Measurements from ENCODE around the gene PGLYRP2.

Gene PGLYRP2

GRCh38 chr19:15456441-15456840 lies 22.9 kb downstream of the PGLYRP2 start (continued):
- TF ChIP-seq, protein P1, sequence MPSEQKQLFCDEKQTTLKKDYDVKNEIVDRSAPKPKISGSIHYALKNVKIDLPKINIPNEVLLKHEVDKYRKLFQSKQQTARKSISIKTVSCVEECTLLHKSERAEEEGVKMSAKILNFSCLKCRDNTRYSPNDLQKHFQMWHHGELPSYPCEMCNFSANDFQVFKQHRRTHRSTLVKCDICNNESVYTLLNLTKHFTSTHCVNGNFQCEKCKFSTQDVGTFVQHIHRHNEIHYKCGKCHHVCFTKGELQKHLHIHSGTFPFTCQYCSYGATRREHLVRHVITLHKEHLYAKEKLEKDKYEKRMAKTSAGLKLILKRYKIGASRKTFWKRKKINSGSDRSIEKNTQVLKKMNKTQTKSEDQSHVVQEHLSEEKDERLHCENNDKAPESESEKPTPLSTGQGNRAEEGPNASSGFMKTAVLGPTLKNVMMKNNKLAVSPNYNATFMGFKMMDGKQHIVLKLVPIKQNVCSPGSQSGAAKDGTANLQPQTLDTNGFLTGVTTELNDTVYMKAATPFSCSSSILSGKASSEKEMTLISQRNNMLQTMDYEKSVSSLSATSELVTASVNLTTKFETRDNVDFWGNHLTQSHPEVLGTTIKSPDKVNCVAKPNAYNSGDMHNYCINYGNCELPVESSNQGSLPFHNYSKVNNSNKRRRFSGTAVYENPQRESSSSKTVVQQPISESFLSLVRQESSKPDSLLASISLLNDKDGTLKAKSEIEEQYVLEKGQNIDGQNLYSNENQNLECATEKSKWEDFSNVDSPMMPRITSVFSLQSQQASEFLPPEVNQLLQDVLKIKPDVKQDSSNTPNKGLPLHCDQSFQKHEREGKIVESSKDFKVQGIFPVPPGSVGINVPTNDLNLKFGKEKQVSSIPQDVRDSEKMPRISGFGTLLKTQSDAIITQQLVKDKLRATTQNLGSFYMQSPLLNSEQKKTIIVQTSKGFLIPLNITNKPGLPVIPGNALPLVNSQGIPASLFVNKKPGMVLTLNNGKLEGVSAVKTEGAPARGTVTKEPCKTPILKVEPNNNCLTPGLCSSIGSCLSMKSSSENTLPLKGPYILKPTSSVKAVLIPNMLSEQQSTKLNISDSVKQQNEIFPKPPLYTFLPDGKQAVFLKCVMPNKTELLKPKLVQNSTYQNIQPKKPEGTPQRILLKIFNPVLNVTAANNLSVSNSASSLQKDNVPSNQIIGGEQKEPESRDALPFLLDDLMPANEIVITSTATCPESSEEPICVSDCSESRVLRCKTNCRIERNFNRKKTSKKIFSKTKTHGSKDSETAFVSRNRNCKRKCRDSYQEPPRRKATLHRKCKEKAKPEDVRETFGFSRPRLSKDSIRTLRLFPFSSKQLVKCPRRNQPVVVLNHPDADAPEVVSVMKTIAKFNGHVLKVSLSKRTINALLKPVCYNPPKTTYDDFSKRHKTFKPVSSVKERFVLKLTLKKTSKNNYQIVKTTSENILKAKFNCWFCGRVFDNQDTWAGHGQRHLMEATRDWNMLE (tag by site-specific recombination; conservative IDR thresholded peaks at IDR 0.05; ENCODE audit: low read depth), result no peak
- no peak for TF ChIP-seq ZNF37A (tag by site-specific recombination; IDR thresholded peaks at IDR 0.05)
- no peak for TF ChIP-seq ZNF768 (tag by site-specific recombination; IDR thresholded peaks at IDR 0.05)

DNA sequence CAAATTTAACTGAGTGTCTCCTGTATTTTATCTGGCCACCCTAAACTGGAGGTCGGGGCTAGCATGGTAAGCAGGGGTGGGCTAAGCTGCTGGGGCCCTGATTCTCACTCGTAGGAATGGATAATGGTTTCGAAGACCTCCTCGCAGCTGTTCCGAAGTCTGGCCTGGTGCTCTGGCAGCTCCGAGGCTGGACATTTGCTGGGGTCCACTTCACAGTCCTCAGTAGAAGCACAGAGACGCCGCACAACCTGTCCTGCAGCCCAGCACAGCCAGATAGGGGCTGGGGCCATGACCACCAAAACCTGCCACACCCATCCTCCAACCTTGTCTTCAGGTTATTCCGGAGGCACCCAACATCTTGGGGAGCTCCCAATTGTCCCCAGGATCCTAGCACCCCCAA lies 23.3 kb downstream of the PGLYRP2 start:
- H3K27ac ChIP-seq (ENCODE audit: extremely low read depth, low read depth, low read length), result no peak overlapping the region
- no peaks in the 10 kb centered on the region; the same call in 1 of the 2 replicates for H3K4me1 ChIP-seq (ENCODE audit: control insufficient read depth, insufficient read depth, low read length)
- ChIA-PET POLR2A (interaction anchor here (1.0 to 1.5 kb wide), 2 partner anchors 23 to 37 kb away, joined by 4 to 5 read pairs; partner anchors contain the start of gene AKAP8L), CTCF (interaction anchor here (0.6 kb wide), 1 partner anchor 145 kb away, joined by 3 read pairs; no protein-coding TSS in a partner anchor)
- H3K9me3 ChIP-seq (ENCODE audit: control insufficient read depth, insufficient read depth, low read depth, low read length), result no peaks in the 10 kb centered on the region
- no peak for TF ChIP-seq ZNF404 (tag by site-specific recombination; IDR thresholded peaks at IDR 0.05)
- TF ChIP-seq PATZ1 (tag by site-specific recombination; IDR thresholded peaks at IDR 0.05), result no peak
- H3K4me3 ChIP-seq (ENCODE audit: low read depth, low read length), result no peak overlapping the region
- H3K36me3 ChIP-seq (ENCODE audit: control insufficient read depth in 2 of 2, insufficient read depth in 1 of 2, low read length in 2 of 2), result no peaks in the 10 kb centered on the region

DNA sequence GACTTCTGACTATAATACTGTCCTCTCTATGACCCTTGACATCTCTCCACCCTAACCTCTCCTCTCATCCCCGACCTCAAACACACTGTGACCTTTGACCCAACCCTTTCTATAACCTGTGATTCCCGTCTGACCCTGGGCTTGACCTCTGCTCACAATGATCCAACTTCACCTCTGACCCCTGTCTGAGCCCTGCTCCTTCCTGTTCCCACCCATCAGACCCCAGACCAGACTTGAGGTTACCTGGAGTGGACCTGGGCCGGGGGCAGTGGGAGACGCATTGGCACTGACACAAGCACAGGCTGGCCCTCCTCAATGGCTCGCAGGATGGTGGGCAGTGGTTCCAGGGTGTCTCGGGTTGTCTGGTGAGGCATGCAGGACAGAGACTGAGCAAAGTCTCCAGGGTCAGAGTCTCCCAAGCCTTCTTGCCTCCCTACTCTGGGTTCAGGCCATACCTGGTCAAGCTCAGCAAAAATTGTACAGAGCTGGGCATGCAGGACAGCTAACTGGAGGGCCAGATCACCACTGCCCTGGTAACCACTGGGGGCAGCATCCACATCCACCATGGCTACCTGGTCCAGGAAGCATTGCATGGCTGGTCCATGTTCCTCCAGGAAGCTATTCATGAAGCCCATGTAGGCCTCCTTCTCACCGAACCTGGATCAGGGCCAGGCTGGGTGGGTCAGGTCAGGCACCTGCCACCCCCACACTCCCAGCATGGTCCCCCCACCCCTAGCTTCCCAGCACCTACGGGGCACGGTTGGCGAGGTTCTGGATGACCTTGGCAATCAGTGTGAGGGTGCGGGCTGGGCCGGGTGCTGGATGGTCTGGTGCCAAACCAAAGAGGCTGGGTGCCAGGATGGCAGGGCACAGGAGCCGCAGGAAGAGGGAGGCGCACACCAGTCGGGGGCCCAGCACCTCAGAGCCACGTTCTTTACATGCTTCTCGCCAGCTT lies 25.1 kb downstream of the PGLYRP2 start:
- POLR2A ChIA-PET, result interaction anchor here (0.6 to 1.2 kb wide), 3 partner anchors 35 to 1096 kb away, joined by 3 to 7 read pairs (median 6); partner anchors contain the start of gene AKAP8L
- CTCF ChIA-PET, result interaction anchor here (0.7 to 1.2 kb wide), 3 partner anchors 9 to 96 kb away, joined by 3 to 4 read pairs (median 3); no protein-coding TSS in a partner anchor
- H3K4me3 ChIP-seq (ENCODE audit: low read depth, low read length), result no peak overlapping the region
- H3K9me3 ChIP-seq (ENCODE audit: control insufficient read depth, insufficient read depth, low read depth, low read length), result no peaks in the 10 kb centered on the region
- no peak overlapping the region for H3K27ac ChIP-seq (ENCODE audit: extremely low read depth, low read depth, low read length)
- peak; percentile 75; the same call in 1 of the 2 replicates for TF ChIP-seq BCL11B (tag by site-specific recombination; IDR thresholded peaks at IDR 0.05; ENCODE audit: low read depth)
- TF ChIP-seq EGR2 (tag by site-specific recombination; IDR thresholded peaks at IDR 0.05; ENCODE audit: low read depth), result no peak
- TF ChIP-seq, protein P2, sequence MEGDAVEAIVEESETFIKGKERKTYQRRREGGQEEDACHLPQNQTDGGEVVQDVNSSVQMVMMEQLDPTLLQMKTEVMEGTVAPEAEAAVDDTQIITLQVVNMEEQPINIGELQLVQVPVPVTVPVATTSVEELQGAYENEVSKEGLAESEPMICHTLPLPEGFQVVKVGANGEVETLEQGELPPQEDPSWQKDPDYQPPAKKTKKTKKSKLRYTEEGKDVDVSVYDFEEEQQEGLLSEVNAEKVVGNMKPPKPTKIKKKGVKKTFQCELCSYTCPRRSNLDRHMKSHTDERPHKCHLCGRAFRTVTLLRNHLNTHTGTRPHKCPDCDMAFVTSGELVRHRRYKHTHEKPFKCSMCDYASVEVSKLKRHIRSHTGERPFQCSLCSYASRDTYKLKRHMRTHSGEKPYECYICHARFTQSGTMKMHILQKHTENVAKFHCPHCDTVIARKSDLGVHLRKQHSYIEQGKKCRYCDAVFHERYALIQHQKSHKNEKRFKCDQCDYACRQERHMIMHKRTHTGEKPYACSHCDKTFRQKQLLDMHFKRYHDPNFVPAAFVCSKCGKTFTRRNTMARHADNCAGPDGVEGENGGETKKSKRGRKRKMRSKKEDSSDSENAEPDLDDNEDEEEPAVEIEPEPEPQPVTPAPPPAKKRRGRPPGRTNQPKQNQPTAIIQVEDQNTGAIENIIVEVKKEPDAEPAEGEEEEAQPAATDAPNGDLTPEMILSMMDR (tag by site-specific recombination; IDR thresholded peaks at IDR 0.05), result peak; percentile 52
- H3K36me3 ChIP-seq (ENCODE audit: control insufficient read depth in 2 of 2, insufficient read depth in 1 of 2, low read length in 2 of 2), result no peaks in the 10 kb centered on the region
- H3K4me1 ChIP-seq (ENCODE audit: control insufficient read depth, insufficient read depth, low read length), result peaks cover under 1% of the 10 kb centered on the region
